ENCODE measurements around the gene FAM187B.

GRCh38 chr19:35273686-35274259 lies 45.2 kb upstream of the FAM187B start:
- TF ChIP-seq ISL1 (CRISPR knock-in tag; IDR thresholded peaks at IDR 0.05) (no peak), PPARA (CRISPR knock-in tag; IDR thresholded peaks at IDR 0.05; ENCODE audit: borderline replicate concordance) (no peak), CREB5 (CRISPR knock-in tag; IDR thresholded peaks at IDR 0.05; ENCODE audit: low read depth) (no peak), TSHZ2 (CRISPR knock-in tag; IDR thresholded peaks at IDR 0.05) (no peak), ARNTL (CRISPR knock-in tag; IDR thresholded peaks at IDR 0.05; ENCODE audit: borderline replicate concordance, low read depth) (no peak), ZFP3 (CRISPR knock-in tag; IDR thresholded peaks at IDR 0.05) (no peak), RARB (CRISPR knock-in tag; IDR thresholded peaks at IDR 0.05) (no peak), ZNF565 (CRISPR knock-in tag; conservative IDR thresholded peaks at IDR 0.05; ENCODE audit: low read depth) (no peak), ZFP30 (CRISPR knock-in tag; IDR thresholded peaks at IDR 0.05) (no peak), BACH2 (CRISPR knock-in tag; IDR thresholded peaks at IDR 0.05; ENCODE audit: borderline replicate concordance) (no peak), CSDC2 (CRISPR knock-in tag; IDR thresholded peaks at IDR 0.05) (no peak)

Measured in SK-N-SH treated with all-trans-retinoic acid at 6 μM for 48 hours (cell line).